HG02678 (cell line): ENCODE data around the gene RNF187.
"Not testable (repeated sequence)": the region's sequence is repeated elsewhere in the genome, so short reads cannot be mapped to it uniquely, and the experiment has no call there.

Experiments
- ATAC-seq: cut with Tn5 transposase; IDR thresholded peaks from one replicate; pipeline ENCODE4 v1.9.1; 2021; ENCODE audit warnings: mild to moderate bottlenecking, moderate library complexity; ENCODE audit not compliant: unreplicated experiment

RNF187 gene

GRCh38 chr1:228483789-228484188 is 3.4 kb upstream of the RNF187 start:
- ATAC-seq, result no peak

GRCh38 chr1:228486596-228487335 is 416 bp upstream of the RNF187 start:
- peak; percentile 61 for ATAC-seq

GRCh38 chr1:228488125-228488817 is 1.1 kb downstream of the RNF187 start:
- ATAC-seq, result no peak

DNA sequence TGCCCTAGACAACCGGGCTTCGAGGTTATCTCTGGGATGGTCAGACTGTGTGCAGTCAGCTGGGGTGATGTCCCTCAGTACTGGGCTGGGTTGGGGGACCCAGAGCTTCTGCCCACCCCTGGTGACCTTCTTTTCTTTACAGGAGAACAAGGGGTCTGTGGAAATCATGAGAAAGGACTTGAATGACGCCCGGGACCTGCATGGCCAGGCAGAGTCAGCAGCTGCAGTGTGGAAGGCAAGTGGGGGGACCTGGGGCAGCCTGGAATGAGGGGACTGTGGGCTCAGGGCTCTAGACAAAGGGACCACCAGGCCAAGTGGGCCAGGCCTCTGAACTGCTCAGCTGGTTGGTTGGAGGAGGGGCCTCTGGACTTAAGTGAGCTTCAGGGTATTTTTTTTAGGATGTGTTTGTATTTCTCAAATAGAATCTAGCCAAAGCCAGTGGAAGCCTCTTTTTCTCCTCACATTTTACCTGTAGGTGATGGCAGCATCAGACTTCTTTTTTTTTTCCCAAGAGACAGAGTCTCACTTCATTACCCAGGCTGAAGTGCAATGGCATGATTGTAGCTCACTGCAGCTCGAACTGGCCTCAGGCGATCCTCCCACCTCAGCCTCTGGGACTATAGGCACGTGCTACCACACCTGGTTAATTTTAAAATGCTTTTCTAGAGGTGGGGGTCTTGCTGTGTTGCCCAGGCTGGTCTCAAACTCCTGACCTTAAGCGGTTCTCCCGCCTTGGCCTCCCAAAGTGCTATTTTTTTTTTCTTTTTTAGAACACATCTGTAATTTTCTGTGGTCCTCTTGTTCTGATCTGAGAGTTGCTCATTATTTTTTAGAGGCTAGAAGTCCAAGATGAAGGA is 1.9 kb downstream of the RNF187 start:
- no peak for ATAC-seq

- ATAC-seq, result no peak
Observed at GRCh38 chr1:228490120-228491078, 3.2 kb downstream of the RNF187 start.

DNA sequence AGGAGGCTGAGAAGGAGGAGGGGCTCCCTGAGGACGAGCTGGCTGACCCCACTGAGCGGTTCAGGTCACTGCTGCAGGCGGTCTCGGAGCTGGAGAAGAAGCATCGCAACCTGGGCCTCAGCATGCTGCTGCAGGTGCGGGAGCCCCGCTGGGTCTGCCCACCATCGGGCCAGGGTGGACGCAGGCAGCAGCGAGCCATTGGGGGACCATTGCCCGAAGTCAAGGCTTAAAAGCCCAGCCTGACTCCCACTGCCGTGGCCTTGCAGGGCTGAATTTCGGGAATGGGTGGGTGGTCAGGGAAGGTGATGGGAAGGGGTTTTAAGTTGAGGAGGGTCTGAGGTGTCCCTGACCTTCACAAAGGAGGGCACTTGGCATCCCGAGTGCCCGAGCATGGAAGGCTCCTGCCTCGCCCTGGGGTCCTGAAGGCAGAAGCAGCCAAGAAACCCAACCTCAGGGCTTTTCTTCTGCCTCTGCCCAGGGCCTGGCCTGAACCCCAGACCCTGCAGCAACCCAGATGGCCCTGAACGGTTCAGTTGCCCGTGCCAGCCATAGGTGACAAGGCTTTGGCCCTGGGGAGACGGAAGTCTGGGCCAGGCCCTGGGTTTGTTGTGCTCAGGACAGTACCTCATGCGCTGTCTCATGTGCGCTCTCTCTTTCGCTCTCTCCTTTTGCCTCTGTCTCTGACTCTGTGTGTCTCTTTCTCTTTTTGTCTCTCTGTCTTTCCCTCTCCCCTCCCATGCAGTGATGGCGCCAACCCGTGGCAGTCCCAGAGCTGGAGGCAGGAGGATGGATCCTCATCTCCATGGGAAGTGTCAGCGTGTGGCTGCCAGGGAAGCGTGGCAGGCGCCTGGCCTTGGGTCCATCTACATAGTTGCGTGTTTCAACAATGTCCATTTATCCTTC is 6.2 kb downstream of the RNF187 start:
- ATAC-seq, result no peak

GRCh38 chr1:228494044-228494353 is 6.8 kb downstream of the RNF187 start:
- no peak for ATAC-seq

DNA sequence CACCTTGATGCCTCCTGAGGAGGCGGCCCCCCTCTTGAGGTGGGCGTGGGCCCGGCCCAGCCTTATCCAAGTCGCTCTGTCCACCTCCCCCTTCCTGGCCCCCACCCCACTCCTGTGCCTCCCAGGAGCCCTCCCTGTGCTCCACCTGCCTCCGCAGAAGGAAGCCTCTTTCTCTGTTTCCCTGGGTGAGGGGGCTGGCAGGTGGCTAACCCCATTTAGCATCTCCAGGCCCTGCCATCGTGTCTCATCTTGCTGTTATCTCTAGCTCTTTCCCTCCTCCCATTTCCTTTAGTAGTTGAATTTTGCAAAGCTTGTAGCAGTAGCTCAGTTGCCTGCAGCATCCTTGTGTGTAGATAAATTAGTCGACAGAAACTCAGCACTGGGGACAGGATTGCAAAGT is 7.2 kb downstream of the RNF187 start:
- ATAC-seq, result no peak

DNA sequence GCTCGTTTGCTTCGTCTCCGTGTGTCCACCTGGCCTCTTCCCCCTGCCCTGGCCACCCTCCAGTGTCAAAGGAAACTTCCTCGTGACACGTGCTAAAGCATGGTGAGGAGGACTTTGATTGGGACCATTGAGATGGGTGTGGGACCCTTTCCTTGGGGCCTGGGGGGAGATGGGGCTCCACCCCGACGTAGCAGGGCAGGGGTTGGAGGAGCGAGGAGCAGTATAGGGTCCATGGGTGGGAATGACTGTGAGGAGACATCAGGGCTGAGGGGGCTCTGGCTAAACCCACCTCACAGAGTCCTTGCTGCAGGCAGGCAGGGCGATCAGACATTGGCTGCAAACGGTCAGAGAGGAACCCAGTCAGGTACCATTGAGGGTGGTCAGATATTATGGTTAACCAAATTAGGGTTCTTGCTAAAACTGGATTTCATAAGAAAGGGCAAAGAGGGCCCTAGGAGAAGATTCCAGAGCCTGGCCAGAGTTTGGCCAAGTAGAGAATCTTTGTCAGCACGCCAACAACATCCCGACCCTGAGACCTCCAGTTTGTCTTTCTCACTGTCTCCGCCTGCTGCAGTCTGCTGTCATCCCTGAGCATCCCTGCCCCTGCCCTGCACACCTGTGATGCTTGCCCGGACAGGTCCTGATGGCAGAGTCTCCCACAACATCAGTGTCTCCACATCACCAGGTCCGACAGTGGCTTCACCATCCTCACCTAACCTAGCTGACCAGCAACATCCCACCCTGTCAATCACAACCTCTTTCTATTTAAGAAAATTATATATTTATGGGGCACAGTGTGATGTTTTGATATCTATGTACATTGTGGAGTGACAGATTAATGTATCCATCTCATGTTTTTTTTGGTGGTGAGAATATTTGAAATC is 8.0 kb downstream of the RNF187 start:
- ATAC-seq, result no peak

DNA sequence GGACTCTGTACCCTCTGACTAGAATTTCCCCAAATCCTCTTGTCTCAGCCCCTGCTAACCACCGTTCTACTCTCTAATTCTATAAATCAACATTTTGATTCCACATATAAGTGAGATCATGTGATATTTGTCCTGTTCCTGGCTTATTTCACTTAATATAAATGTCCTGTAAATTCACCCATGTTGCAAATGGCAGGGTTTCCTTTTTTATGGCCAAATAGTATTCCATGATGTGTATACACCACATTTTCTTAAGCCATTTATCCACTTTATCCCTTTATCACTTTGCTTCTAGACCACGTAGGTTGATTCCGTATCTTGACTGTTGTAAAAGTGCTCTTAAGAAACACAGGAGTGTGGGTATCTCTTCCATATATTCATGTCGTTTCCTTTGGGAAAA is 8.9 kb downstream of the RNF187 start:
- ATAC-seq, result no peak

- ATAC-seq, result no peak
Observed at GRCh38 chr1:228496494-228496893, 9.3 kb downstream of the RNF187 start.

- ATAC-seq, result no peak
Observed at GRCh38 chr1:228497206-228497605, 10.0 kb downstream of the RNF187 start.

- ATAC-seq, result no peak
Observed at GRCh38 chr1:228497817-228498216, 10.6 kb downstream of the RNF187 start.

DNA sequence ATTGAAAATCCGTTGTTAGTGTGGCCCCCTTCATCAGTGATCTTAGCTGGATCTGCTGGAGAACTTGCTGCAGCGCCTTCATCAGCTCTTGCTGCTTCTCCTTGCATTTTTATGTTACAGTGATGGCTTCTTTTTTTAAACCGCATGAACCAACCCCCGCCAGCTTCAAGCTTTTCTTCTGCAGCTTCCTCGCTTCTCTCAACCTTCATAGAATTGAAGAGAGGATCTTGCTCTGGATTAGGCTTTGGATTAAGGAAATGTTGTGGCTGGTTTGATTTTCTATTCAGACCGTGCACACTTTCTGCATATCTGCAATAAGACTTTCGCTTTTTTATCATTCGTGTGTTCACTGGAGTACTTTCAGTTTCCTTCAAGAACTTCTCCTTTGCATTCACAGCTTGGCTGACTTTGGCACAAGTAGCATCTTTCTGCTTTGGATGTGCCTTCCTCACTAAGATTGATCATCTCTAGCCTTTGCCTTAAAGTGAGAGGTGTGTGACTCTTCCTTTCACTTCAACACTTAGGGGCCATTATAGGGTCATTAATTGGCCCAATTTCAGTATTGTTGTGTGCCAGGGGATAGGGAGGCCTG is 13.1 kb downstream of the RNF187 start:
- ATAC-seq, result no peak

DNA sequence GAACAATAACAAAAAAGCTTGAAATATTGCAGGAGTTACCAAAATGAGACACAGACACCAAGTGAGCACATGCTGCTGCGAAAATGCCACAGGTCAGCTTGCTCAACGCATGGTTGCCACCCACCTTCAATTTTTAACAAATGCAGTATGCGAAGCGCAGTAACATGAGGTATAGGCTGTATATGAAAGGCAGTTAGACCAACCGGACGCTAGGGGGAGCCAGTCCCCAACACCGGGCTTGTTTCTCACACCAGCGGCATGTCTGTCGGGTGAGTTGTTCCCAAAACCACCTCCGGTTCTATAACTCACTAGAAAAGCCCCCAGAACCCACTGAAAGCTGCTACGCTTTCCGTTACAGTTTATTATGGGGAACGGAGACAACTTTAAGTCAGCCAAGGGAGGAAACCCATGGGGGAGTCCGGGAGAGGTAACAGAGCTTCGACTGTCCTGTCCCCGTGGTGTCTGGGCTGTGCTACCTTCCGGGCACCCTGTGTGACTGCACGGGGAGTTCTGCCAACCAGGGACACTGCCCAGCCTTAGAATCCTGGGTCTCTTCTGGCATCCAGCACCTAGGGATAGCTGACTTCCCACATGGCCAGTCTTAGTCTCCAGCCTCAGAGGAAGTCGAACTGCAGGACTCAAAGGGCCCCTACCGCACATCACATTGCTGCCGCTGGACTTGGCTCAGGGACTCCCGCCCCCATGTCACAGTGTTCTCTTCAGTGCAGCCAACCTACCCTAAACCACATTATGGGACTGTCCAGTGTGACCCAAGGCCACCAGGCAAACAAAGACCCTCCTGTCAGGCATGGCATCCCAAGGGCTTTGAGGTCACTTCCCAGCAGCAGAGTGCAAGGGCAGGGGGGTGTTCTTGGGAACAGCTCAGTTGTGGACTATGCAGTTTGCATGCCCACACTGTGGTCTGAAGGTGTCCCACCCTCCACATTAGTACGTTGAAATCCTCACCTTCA is 14.0 kb downstream of the RNF187 start:
- peak; percentile 97 for ATAC-seq

GRCh38 chr1:228502522-228502921 is 15.3 kb downstream of the RNF187 start:
- no peak for ATAC-seq

DNA sequence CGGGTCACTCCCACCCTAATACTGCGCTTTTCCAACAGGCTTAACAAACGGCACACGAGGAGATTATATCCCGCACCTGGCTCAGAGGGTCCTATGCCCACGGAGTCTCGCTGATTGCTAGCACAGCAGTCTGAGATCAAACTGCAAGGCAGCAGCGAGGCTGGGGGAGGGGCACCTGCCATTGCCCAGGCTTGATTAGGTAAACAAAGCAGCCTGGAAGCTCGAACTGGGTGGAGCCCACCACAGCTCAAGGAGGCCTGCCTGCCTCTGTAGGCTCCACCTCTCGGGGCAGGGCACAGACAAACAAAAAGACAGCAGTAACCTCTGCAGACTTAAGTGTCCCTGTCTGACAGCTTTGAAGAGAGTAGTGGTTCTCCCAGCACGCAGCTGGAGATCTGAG is 18.8 kb downstream of the RNF187 start:
- ATAC-seq, result not testable (repeated sequence)
